ENCODE measurements around the gene MARCHF10.

GRCh38 chr17:62724398-62725146, 83.5 kb downstream of the MARCHF10 start:
- TF ChIP-seq CTCF (IDR thresholded peaks at IDR 0.05), result no peak
- no peak for TF ChIP-seq EP300 (IDR thresholded peaks at IDR 0.05)

Measured in ovary (tissue), 3 donors.